Hematopoietic multipotent progenitor cell treated with erythropoietin and hydrocortisone succinate and interleukin-3 and kit ligand, for 6 days (in vitro differentiated cells): Measurements from ENCODE around the gene TAMALIN.

Experiments used
- DNase-seq: peaks from one replicate; pipeline ENCODE4 v3.0.0-alpha.2; 2015

TAMALIN gene

DNA sequence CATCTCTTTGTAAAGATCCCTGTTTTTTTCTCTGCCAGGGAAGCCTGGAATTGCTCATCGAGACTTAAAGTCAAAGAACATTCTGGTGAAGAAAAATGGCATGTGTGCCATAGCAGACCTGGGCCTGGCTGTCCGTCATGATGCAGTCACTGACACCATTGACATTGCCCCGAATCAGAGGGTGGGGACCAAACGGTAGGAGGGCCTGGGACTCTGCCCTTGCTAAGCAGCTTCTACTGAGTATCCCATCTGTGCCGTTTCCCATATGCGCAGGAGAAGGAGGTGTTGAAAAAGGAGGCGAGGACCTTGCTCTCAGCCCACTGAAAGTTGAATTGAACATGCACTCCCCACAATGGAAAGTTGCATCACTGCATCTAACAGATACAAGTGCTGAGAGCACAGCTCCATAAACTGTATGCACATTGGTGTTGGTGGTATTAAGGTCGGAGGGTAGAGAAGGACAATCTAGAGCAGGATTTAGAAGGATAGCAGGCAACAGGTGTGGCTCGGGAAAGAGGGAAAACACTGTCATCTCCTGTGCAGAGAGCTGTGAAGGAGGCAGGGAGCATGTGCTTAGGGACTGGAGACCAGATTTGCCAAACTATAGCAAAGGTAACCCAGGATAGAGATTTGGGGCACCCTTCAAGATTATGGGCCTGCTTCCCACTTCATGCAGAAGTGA, 21.5 kb upstream of the TAMALIN start:
- no peak for DNase-seq

DNA sequence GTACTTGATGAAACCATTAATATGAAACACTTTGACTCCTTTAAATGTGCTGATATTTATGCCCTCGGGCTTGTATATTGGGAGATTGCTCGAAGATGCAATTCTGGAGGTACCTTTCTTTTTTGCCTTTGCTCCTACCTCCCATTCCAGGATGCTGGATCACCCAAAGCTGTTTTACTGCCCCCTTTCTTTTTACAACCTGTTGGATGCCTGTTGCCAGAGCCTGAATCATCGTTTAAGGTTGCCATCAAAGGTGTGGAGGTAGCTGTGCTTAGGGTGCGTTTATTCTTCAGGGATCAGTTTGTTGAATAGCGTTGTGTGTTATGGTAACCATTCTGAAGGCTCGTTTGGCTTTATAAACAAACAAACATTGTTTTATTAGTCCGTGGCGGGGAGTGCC, 19.9 kb upstream of the TAMALIN start:
- no peak for DNase-seq

DNA sequence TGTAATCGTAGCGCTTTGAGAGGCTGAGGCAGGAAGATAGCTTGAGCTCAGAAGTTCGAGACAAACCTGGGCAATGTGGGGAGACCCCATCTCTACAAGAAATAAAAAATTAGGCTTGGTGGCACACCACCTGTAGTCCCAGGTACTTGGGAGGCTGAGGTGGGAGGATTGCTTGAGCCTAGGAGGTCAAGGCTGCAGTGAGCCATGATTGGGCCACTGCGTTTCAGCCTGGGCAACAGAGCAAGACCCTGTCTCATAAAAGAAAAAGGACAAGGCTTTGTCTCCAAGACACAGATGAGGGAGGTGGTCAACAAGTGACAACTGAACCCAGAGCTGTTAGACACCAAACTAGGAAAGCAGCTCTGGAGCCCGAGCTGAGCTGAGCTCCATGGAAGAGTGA, 14.5 kb upstream of the TAMALIN start:
- DNase-seq = no peak

DNA sequence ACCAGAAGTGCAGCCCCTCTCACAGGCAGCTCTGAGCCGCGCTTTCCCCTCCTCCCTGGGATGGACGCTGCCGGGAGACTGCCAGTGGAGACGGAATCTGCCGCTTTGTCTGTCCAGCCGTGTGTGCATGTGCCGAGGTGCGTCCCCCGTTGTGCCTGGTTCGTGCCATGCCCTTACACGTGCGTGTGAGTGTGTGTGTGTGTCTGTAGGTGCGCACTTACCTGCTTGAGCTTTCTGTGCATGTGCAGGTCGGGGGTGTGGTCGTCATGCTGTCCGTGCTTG, 12.3 kb upstream of the TAMALIN start:
- DNase-seq = no peak

DNA sequence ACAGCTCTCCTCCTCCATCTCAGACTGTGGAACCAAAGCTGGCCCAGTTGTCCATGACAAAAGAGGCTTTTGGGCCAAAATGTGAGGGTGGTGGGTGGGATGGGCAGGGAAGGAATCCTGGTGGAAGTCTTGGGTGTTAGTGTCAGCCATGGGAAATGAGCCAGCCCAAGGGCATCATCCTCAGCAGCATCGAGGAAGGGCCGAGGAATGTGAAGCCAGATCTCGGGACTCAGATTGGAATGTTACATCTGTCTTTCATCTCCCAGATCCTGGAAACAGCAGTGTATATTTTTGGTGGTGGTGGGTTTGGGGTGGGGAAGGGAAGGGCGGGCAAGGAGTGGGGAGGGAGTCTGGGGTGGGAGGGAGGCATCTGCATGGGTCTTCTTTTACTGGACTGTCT, 11.8 kb upstream of the TAMALIN start:
- no peak for DNase-seq

DNA sequence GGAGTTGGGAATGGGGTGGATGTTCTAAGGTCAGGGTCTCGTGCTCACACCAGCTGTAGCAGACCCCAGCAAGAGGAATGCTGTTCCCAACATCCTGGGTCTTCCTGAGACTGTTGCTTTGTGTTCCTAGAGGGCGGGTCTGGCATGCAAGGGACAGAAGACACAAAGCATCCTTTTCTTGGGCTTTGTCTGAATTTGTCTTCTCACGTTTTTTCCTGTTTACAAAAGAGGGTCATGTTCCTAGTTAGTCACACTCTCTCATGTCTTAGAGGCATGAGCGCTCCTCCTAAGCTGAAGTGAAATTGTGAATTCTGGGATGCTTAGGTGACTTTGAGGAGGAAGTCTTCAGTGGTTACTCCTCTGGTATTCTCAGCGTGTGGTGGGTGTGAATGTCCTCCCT, 9.6 kb upstream of the TAMALIN start:
- no peak for DNase-seq

DNA sequence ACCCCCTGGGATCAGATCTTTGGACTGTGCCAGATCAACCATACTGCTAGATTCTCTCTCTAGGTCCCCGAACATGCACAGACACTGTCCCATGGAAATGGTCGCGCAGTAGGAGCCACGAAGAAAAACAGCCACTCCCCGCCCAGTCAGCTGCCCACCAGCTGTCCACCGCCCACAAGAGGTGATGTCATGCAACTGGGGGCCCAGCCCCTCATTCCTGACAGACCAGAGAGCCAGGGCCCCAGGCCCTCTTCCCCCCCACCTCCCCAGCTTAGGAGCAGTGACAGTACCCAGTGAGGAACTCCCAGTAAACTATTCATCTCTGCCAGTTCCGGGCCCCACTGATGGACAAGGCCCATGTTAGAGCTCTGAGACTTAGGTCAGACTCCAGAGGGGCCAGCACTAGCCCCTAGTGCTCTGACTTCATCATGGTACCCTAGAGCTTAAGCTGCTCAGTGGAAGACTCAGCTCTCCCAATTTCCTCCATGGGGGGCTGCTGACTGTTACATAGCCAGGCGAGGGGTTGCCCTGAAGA, 3.7 kb upstream of the TAMALIN start:
- no peak for DNase-seq

DNA sequence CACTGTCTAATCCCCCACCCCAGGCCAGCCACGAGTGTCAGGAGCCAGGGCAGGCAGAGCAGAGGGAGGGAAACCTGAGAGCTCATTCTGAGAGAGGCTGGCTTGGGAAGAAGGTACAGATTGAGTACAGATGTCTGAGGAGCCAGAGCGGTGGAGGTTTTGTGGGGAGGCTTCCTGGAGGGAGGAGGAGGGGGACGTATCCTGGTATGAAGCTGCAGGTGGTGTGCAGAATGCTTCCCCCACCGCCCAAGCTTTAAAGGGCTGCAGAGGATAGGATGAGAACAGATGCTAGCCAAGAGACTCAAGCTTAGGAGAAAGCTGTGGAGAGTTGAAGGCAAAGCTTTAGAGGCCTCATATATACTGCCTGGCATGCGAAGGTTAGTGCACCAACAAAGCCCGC, 3.2 kb upstream of the TAMALIN start:
- DNase-seq = no peak

DNA sequence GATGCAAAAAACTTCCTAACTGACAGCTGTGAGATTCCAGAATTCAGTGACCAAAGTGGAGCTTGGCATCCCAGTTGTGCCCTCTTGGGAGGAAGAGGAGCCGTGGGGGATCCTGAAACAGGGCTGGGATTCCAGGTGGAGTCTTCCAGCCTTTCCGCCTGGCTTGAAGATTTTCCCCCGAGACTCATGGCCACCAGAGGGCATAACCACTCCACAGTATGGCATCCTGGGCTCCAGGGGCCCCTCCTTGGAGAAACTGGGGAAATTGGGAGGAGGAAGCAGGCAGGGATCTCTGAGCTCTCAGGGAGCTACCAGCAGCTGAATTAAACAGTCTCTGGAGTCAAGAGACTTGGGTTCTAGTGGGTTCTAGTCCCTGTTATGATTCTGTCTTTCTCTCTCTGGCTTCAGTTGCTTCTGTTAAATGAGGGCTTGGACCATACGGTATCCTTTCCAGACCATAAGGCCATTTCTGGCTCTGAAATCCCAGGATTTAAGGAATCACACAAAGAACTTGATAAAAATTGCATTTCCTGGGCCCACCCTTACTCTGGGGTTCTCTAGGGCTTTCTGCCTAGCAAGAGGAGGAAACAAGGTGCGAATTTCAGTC, 2.6 kb upstream of the TAMALIN start:
- peak; percentile 48 for DNase-seq

DNA sequence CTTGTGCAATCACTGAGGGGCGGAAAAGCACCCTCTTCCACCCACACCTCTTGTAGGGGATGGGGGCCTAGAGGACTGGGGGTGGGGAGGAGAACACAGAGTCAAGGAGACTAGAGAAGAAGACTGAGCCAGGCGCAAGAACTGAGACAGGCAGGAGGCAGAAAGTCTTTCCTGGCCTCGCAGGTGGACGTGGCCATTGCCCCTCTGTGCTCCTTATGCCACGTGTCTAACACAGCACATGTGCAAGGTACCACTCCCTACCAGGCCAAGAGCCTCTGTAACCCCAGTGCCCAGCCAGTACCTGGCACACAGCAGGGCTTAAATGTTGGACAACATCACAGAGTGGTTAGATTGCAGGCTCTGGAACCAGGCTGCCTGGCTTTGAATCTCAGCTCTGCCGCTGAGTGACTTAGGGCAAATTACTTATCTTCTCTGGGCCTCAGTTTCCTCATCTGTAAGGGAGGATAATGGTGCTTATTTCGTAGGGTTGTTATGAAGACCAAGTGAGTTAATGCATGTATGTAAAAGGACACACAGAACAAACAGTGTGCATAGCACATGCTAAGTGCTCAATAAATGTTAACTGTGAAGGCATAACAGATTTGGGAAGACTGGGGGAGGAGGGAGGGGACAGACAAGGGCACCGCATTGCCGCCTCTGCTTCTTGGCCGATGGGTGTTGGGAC, 1.4 kb upstream of the TAMALIN start:
- DNase-seq = no peak

DNA sequence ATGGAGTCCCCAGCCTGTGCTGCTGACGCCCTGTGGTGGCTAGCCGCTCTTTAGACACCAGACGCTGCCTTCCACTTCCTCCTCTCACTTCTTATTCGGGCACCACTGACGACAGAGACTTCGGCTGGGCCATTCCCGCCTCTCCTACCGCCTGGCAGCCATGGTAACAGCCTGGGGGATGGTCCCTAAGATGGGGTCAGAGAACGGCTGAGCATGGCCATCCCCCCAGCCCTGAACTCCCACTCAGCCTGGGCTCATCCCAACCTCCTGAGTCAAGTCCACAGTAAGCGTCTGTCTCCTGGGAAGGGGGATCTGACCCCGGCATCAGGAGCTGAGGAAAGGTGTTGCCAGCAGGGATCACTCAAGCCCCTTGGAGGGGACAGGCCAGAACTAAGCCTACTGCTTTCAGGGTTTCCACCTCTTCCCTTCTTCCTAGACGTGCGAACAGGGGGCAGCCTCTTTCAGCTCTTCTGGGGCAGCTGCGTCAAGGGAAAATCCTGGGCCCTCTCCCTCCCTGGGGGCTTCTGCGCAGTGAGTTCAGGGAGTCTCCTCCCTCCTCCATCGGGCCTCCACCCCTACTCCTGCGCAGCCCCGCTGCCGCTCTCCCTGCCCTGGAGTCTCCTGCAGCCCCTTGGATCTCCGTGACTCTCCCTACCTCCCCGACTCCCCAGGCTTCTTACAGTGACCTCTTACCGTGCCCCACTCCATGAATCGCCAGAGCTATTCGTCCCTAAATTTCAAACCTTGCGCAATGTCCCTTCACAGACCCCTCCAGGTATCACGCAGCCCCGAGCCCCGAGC, 643 bp upstream of the TAMALIN start:
- peak; percentile 78 for DNase-seq

DNA sequence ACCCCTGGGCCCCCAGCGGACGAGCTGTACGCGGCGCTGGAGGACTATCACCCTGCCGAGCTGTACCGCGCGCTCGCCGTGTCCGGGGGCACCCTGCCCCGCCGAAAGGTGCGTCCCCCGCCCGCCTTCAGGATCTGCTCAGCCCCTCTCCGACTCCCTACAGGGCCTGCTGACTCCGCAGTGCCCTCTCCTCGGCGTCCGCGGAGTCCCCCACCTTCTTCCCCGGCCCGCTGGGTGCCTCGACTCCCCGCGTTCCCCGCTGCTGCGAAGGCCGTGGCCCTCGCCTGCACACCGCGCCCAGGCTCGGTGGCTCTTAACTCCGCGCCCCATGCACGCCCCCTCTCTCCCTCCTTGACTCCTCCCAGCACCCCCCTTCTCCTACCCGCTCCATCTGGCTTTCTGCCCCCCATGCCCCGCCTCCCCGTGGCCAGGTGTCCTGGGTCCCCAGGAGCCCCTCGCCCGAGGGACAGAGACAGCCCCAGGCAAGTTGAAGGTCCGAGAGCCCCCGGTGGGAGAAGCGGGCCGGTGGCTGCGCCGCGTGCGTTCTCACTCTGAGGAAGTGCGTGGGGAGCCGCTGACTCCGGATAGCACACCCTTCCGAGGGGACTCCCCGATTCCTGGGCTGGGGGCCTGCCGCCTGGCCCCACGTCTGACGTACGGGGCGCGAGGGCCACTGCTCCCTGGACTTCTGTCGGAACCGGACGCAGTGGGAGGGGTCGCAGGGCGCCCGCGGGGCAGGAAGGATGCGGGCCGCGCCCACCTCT, 594 bp downstream of the TAMALIN start:
- peak; percentile 20 for DNase-seq

DNA sequence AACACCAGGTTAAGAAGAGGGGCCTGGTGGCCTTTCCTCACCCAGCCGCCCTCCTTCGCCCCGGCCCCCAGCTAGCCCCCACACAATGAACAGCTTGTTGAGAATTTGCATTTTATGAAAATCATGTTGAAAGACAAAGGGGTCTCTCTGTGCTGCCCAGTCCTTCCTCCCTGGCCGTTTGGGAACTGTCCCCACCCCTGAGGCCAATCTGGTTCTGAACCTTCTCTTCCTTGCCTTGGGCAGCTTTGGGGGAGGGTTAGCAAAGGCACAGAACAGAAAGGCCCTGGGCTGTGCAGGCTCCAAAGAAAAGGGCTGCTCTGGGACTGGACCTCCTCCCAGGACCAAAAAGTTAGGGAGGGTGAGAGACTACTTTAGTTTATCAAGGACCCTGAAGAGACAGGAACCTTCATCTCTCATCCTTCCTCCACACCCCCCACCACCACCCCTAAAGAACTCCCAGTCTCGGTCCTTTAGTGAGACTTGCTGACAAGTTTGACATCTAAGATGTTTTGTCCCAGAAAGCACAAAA, 1.3 kb downstream of the TAMALIN start:
- DNase-seq = no peak

DNA sequence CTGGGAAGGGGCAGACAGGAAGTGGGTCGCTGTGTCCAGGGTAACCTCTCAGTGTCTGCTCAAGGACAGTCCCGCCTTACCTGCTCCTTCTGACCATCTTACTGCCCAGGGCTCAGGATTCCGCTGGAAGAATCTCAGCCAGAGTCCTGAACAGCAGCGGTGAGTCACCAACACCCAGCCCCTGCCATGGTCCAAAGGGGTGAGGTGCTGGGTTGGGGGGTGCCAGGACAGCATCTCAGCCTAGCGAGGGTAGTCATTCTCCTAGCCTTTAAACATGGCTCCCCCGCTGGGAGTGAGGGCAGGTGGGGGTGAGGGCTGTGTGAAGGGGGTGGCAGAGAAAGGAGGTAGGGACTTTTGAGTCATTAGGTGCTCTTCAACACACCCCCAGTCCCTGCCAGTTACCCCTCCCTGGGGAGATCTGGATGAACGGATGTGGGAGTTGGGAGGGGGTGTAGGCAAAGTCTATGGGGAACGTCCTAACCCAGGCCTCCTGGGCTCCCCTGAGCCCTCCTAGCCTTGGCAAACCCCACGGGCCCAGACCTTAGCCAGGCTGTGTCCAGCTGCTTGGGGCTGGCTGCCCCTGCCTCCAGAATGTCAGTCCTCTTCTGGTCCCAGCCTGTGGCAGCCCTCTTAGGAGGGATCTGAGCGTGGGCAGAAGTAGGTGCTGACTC, 2.5 kb downstream of the TAMALIN start:
- no peak for DNase-seq

DNA sequence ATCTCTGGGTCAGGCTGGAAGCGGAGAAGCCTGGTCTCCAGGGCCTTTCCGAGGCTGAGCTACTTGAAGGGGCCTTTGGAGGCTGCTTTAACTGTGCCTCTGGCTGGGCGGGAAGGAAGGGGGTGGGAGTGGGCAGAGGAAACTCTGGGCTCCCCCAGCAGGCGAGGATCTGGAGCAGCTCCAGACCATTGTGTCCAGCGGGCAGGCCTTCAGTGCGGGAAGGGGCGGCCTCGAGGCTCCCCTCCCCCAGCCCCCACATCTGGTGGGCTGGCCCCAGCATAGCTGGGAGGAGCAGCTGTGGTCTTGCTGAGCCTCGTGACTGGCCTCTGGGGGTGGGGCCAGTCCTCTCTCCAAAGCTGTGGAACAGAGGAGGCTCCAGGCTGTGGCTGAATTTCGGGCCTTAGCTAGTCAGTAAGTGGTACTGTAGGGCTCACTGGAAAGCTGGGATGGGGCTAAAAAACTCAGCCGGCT, 3.4 kb downstream of the TAMALIN start:
- DNase-seq = peak; percentile 67

DNA sequence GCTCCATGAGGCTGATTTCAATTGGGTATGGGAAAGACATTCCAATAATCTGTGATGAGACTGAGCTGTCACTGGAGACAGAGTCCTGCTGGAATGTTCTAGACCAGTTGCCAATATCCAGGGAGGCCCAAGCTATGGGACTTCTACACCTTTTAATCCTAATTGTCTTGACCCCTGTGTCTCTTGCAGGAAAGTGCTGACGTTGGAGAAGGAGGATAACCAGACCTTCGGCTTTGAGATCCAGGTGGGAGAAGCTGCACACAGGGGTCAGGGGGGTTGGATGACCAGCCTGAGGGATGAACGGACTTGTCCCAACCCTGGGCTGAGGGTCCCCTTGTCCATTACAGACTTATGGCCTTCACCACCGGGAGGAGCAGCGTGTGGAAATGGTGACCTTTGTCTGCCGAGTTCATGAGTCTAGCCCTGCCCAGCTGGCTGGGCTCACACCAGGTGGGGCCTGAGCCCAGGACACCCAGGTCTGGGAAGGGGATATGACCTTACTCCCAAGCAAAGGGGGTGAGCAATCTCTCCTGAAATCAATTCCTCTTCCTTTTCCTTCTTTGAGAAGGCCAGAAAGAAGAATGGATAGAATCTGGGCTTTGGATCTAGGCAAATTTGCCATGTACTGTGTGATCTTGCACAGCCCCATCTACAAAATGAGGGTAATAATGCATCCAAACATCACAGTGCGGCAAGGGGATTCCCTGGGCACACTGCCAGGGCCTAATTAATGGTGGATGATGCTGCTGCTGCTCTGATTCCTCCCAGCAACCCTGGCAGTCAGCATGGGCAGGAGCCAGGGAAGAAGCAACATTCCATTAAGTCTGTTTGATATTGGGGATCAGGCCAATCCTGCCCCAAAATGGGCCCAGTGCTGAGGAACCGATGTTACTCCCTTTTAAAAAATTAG, 4.2 kb downstream of the TAMALIN start:
- no peak for DNase-seq

DNA sequence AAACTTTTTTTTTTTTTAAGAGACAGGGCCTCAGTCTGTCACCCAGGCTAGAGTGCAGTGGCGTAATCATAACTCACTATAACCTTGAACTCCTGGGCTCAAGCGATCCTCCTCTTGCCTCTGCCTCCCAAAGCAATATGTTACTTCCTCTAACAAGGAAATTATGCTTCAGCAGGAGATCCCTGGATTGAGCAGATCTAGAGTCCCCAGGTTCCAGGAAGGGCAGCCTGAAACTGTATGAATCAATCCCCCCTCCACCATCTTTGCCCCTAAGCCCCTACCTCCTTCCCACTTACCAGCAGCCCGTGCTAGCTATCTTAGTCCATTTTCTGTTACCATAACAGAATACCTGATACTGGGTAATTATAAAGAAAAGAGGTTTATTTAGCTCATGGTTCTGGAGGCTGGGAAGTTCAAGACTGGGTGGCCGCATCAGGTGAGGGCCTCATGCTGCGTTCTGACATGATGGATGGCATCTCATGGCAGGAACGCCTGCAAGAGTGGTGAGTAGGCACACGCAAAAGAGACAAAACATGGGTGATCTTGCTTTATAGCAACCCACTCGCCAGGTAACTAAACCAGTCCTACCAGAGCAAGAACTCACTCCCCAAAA, 5.0 kb downstream of the TAMALIN start:
- no peak for DNase-seq

DNA sequence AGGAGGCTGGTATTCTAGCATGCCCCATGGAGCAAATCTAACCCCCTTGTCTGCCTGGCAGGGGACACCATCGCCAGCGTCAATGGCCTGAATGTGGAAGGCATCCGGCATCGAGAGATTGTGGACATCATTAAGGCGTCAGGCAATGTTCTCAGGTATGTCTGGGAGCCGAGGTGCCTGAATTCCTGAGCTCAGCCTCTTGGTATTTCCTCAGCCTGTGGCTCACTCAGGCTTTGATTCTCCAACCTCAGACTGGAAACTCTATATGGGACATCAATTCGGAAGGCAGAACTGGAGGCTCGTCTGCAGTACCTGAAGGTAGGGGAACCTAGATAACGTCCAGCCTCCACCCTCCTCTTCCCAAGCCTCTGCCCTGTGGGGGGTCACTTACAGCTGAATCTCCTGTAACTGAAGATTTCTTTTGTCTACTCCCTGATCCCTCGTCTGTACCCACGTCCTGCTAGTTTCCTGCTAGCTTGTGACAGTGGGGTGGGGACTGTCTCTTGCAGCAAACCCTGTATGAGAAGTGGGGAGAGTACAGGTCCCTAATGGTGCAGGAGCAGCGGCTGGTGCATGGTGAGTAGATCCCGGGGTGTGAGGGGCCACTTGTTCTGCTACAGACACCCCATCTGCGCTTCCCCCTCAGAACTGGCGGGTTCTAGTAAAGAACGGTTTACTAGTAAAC, 7.0 kb downstream of the TAMALIN start:
- DNase-seq = no peak
